H1 (cell line): ENCODE results near the gene LRPAP1. TPM values are rescaled to one million over a fixed set of nuclear protein-coding genes. Genes with fewer than 3 reads are reported as not detected.

Experiments
- CTCF ChIA-PET: fragments of 300-600 bp; sonication (Branson Sonifier 250); formaldehyde crosslinking; loops from one replicate; lab custom pipeline; 2021; ENCODE audit not compliant: partially characterized antibody; lab: Charles Lee
- POLR2A ChIA-PET: fragments of 300-600 bp; sonication (Branson Sonifier 250); formaldehyde crosslinking; loops from one replicate; lab custom pipeline; 2021; ENCODE audit warnings: inconsistent platforms; ENCODE audit not compliant: partially characterized antibody; lab: Charles Lee
- DNase-seq, 2 experiments: peaks; one replicate each; pipeline versions ENCODE4 v3.0.0 to v3.0.0-alpha.2; 2010 to 2022; ENCODE audit warnings: low spot score in 2 of 2, low read depth in 1 of 2, mixed read lengths in 1 of 2
- FAIRE-seq: peaks from 2 replicates; lab custom pipeline; 2011; peaks lifted over from hg19 to GRCh38; lab: Jason Lieb, UNC
- H2AFZ ChIP-seq: 2 replicates; pipeline ENCODE4 v1.8.1; 2012; ENCODE audit warnings: low read length, inconsistent platforms
- H2AK5ac ChIP-seq: 2 replicates; pipeline ENCODE4 v1.6.1; 2013; ENCODE audit warnings: low read depth, low read length
- H2BK120ac ChIP-seq: replicated peaks from 2 replicates; pipeline ENCODE3; 2013; ENCODE audit warnings: low read depth, low read length, inconsistent platforms
- H2BK12ac ChIP-seq: 2 replicates; pipeline ENCODE4 v1.6.1; 2013; ENCODE audit warnings: low read depth, low read length
- H2BK15ac ChIP-seq: 2 replicates; pipeline ENCODE4 v1.6.1; 2013; ENCODE audit warnings: low read length
- H2BK20ac ChIP-seq: 2 replicates; pipeline ENCODE4 v1.6.1; 2013; ENCODE audit warnings: low read length
- H2BK5ac ChIP-seq: 2 replicates; pipeline ENCODE4 v1.6.1; 2013; ENCODE audit warnings: low read depth, low read length
- H3K14ac ChIP-seq: 2 replicates; pipeline ENCODE4 v1.6.1; 2013; ENCODE audit warnings: inconsistent platforms; ENCODE audit not compliant: insufficient read length
- H3K18ac ChIP-seq: 2 replicates; pipeline ENCODE4 v1.6.1; 2013; ENCODE audit warnings: low read length; ENCODE audit errors: extremely low read depth
- H3K23ac ChIP-seq: 2 replicates; pipeline ENCODE4 v1.6.1; 2013; ENCODE audit warnings: inconsistent platforms; ENCODE audit not compliant: insufficient read length
- H3K23me2 ChIP-seq: 2 replicates; pipeline ENCODE4 v1.6.1; 2013; ENCODE audit warnings: low read depth, low read length
- H3K27ac ChIP-seq: 2 replicates; pipeline ENCODE4 v1.6.1; 2011; ENCODE audit warnings: low read depth, low read length, inconsistent platforms
- H3K27me3 ChIP-seq, 4 experiments: replicated peaks in 1 of 4; 1 replicate in 1 of 4; 2 replicates in 3 of 4; pipeline versions ENCODE4 v1.6.1 to v1.8.1; 2011 to 2013; ENCODE audit warnings: low read length in 3 of 4, mild to moderate bottlenecking in 3 of 4, inconsistent platforms in 2 of 4, mixed read lengths in 2 of 4, moderate library complexity in 1 of 4; ENCODE audit not compliant: control insufficient read depth in 3 of 4, insufficient read depth in 3 of 4; ENCODE audit errors: extremely low read depth in 1 of 4
- H3K36me3 ChIP-seq, 4 experiments: 2 replicates each; pipeline versions ENCODE4 v1.6.1 to v1.8.1; 2011 to 2013; ENCODE audit warnings: mild to moderate bottlenecking in 4 of 4, low read length in 3 of 4, moderate library complexity in 2 of 4, control low read depth in 1 of 4, inconsistent platforms in 1 of 4; ENCODE audit not compliant: insufficient read depth in 4 of 4, control insufficient read depth in 2 of 4
- H3K4ac ChIP-seq: replicated peaks from 2 replicates; pipeline ENCODE3; 2013; ENCODE audit warnings: low read length, low read depth, mixed read lengths, inconsistent platforms; ENCODE audit not compliant: insufficient read length
- H3K4me1 ChIP-seq, 4 experiments: replicated peaks in 1 of 4; 1 replicate in 1 of 4; 2 replicates in 3 of 4; pipeline versions ENCODE4 v1.6.1 to v1.8.1; 2011 to 2013; ENCODE audit warnings: low read length in 3 of 4, inconsistent platforms in 2 of 4, mixed read lengths in 1 of 4; ENCODE audit not compliant: insufficient read depth in 4 of 4, control insufficient read depth in 3 of 4
- H3K4me2 ChIP-seq, 2 experiments: 2 replicates each; pipeline versions ENCODE4 v1.6.1 to v1.8.1; 2011 to 2013; ENCODE audit warnings: low read depth in 2 of 2, low read length in 2 of 2, control low read depth in 1 of 2, inconsistent platforms in 1 of 2, mild to moderate bottlenecking in 1 of 2; ENCODE audit not compliant: insufficient read depth in 1 of 2
- H3K4me3 ChIP-seq, 4 experiments: fragments of 200-600, 300-600 bp in 1 of 4; sonication (generic), shearing (Covaris generic), sonication (Bioruptor Twin) in 1 of 4; 2 replicates each; pipeline versions ENCODE4 v1.5.1 to v1.8.1; 2011 to 2016; ENCODE audit warnings: low read length in 4 of 4, low read depth in 3 of 4, control low read depth in 2 of 4, inconsistent platforms in 2 of 4, mild to moderate bottlenecking in 2 of 4, mixed read lengths in 1 of 4, moderate library complexity in 1 of 4; ENCODE audit not compliant: insufficient read depth in 2 of 4; ENCODE audit errors: extremely low read depth in 1 of 4
- H3K56ac ChIP-seq: replicated peaks from 2 replicates; pipeline ENCODE3; 2013; ENCODE audit warnings: low read depth, mild to moderate bottlenecking, mixed read lengths, low read length, inconsistent platforms; ENCODE audit not compliant: insufficient read length
- H3K79me1 ChIP-seq: 2 replicates; pipeline ENCODE4 v1.6.1; 2013; ENCODE audit warnings: low read depth, low read length, control low read depth
- H3K79me2 ChIP-seq, 2 experiments: 2 replicates each; pipeline versions ENCODE4 v1.6.1 to v1.8.1; 2012 to 2013; ENCODE audit warnings: low read length in 2 of 2, mild to moderate bottlenecking in 2 of 2, inconsistent platforms in 1 of 2; ENCODE audit not compliant: insufficient read depth in 2 of 2, control insufficient read depth in 1 of 2
- H3K9ac ChIP-seq, 4 experiments: replicated peaks in 1 of 4; 1 replicate in 1 of 4; 2 replicates in 3 of 4; pipeline versions ENCODE4 v1.6.1 to v1.8.1; 2011 to 2013; ENCODE audit warnings: low read depth in 3 of 4, low read length in 3 of 4, control low read depth in 2 of 4, mild to moderate bottlenecking in 2 of 4, moderate library complexity in 2 of 4, inconsistent platforms in 1 of 4; ENCODE audit errors: extremely low read depth in 1 of 4
- H3K9me3 ChIP-seq, 2 experiments: 2 replicates each; pipeline versions ENCODE4 v1.6.1 to v1.8.1; 2012 to 2013; ENCODE audit warnings: mild to moderate bottlenecking in 2 of 2, moderate library complexity in 2 of 2, control low read depth in 1 of 2, inconsistent platforms in 1 of 2, low read depth in 1 of 2, low read length in 1 of 2, mixed read lengths in 1 of 2; ENCODE audit not compliant: insufficient read depth in 2 of 2
- H4K20me1 ChIP-seq, 2 experiments: replicated peaks in 1 of 2; 2 replicates each; pipeline versions ENCODE3 to v1.8.1; 2011 to 2013; ENCODE audit warnings: inconsistent platforms in 2 of 2, low read length in 2 of 2, mild to moderate bottlenecking in 1 of 2; ENCODE audit not compliant: insufficient read depth in 2 of 2, control insufficient read depth in 1 of 2
- H4K5ac ChIP-seq: 2 replicates; pipeline ENCODE4 v1.6.1; 2013; ENCODE audit warnings: low read length, low read depth, mixed read lengths, inconsistent platforms; ENCODE audit not compliant: insufficient read length
- H4K8ac ChIP-seq: 2 replicates; pipeline ENCODE4 v1.8.0; 2013; ENCODE audit warnings: mild to moderate bottlenecking, moderate library complexity, low read length, inconsistent platforms; ENCODE audit not compliant: insufficient read depth; ENCODE audit errors: extremely low read depth
- H4K91ac ChIP-seq: replicated peaks from 2 replicates; pipeline ENCODE3; 2013; ENCODE audit warnings: low read length, mixed read lengths, inconsistent platforms; ENCODE audit not compliant: insufficient read length
- BACH1 ChIP-seq: IDR thresholded peaks from 2 replicates; pipeline ENCODE4 v1.6.1; 2012; ENCODE audit warnings: low read length, improper control_type of control experiment
- CBX5 ChIP-seq: fragments of 300-800, 300-1000 bp; sonication (generic); IDR thresholded peaks from 2 replicates; pipeline ENCODE4 v1.7.1; 2016; ENCODE audit warnings: antibody characterized with exemption, low read length, low read depth
- CEBPB ChIP-seq: IDR thresholded peaks from 2 replicates; pipeline ENCODE4 v1.6.1; 2012; ENCODE audit warnings: low read depth, low read length
- CHD1 ChIP-seq: IDR thresholded peaks from 2 replicates; pipeline ENCODE4 v1.6.1; 2012; ENCODE audit warnings: low read depth, low read length, improper control_type of control experiment
- EGR1 ChIP-seq: IDR thresholded peaks from 2 replicates; pipeline ENCODE4 v1.6.1; 2011; ENCODE audit warnings: low read depth, low read length, borderline replicate concordance
- EP300 ChIP-seq, 2 experiments: IDR thresholded peaks; 1 replicate in 1 of 2; 2 replicates in 1 of 2; pipeline ENCODE4 v1.6.1; 2011 to 2012; ENCODE audit warnings: low read depth in 2 of 2, low read length in 2 of 2, mild to moderate bottlenecking in 2 of 2, borderline replicate concordance in 1 of 2, inconsistent platforms in 1 of 2, moderate library complexity in 1 of 2
- HDAC2 ChIP-seq, 2 experiments: fragments of 300-600 bp in 1 of 2; sonication (generic) in 1 of 2; IDR thresholded peaks; 2 replicates each; pipeline ENCODE4 v1.6.1; 2011 to 2012; ENCODE audit warnings: low read depth in 2 of 2, low read length in 2 of 2, mild to moderate bottlenecking in 2 of 2, moderate library complexity in 2 of 2, borderline replicate concordance in 1 of 2, inconsistent platforms in 1 of 2
- POLR2A ChIP-seq, 2 experiments: IDR thresholded peaks; 1 replicate in 1 of 2; 2 replicates in 1 of 2; pipeline ENCODE4 v1.6.1; 2011; ENCODE audit warnings: low read depth in 2 of 2, low read length in 2 of 2, mild to moderate bottlenecking in 2 of 2; ENCODE audit errors: control extremely low read depth in 1 of 2
- RAD21 ChIP-seq, 2 experiments: IDR thresholded peaks in 1 of 2; conservative IDR thresholded peaks in 1 of 2; 2 replicates each; pipeline ENCODE4 v1.6.1; 2011; ENCODE audit warnings: low read depth in 2 of 2, low read length in 2 of 2, improper control_type of control experiment in 1 of 2, inconsistent platforms in 1 of 2, mild to moderate bottlenecking in 1 of 2, moderate library complexity in 1 of 2
- RBBP5 ChIP-seq: IDR thresholded peaks from 2 replicates; pipeline ENCODE4 v1.7.1; 2012; ENCODE audit warnings: low read depth, mild to moderate bottlenecking, inconsistent platforms, low read length, moderate library complexity, borderline replicate concordance
- RNF2 ChIP-seq: fragments of 200-900, 300-1000 bp; sonication (generic); IDR thresholded peaks from 2 replicates; pipeline ENCODE4 v1.7.1; 2016; ENCODE audit warnings: borderline replicate concordance, low read depth, mild to moderate bottlenecking, antibody characterized with exemption, low read length; ENCODE audit not compliant: poor library complexity, severe bottlenecking; ENCODE audit errors: missing control alignments
- WGBS, 2 experiments: shearing (Covaris generic) in 1 of 2; methylation state at CpG; one replicate each; pipeline versions ENCODE4 v1.1.6 to v1.1.7; 2013 to 2015; ENCODE audit warnings: low lambda C conversion rate in 2 of 2, mixed read lengths in 2 of 2, inconsistent platforms in 1 of 2, low coverage in 1 of 2, missing lambda C conversion rate in 1 of 2; ENCODE audit not compliant: insufficient replicate concordance in 2 of 2, insufficient coverage in 1 of 2, insufficient read length in 1 of 2; ENCODE audit errors: extremely low coverage in 1 of 2, missing lambda C conversion rate in 1 of 2; 5-methylcytosine and 5-hydroxymethylcytosine counted together
- polyA plus RNA-seq, 7 experiments: library from polyadenylated mRNA; depleted of rRNA in 3 of 7; stranded (reverse) in 5 of 7; unstranded in 2 of 7; fragments of >200 nt in 5 of 7; fragments of 200-250 nt in 2 of 7; gene quantifications; 1 replicate in 5 of 7; 2 replicates in 1 of 7; 4 replicates in 1 of 7; pipeline versions ENCODE4 v1.2.1 to v1.2.3, GENCODE V29; 2011 to 2013; ENCODE audit warnings: missing spikeins in 2 of 7, mixed read lengths in 2 of 7
- total RNA-seq: library from RNA; stranded (reverse); fragmentation: NEBNext Ultra II Directional; extraction: Animal tissue kit (Norgen Biotek cat#: 25700); gene quantifications from 2 replicates; pipeline ENCODE4 v1.2.1, GENCODE V29; 2021
- TF ChIP-seq, protein P1 (sequence below): IDR thresholded peaks from 2 replicates; pipeline ENCODE4 v1.6.1; 2012; ENCODE audit warnings: inconsistent platforms

Gene LRPAP1
- total and polyA plus RNA-seq, 2 of the 8 experiments (the other 6 are each of a cell fraction or from before 2014, with no cell fraction given): 31.1 to 101 TPM

DNA sequence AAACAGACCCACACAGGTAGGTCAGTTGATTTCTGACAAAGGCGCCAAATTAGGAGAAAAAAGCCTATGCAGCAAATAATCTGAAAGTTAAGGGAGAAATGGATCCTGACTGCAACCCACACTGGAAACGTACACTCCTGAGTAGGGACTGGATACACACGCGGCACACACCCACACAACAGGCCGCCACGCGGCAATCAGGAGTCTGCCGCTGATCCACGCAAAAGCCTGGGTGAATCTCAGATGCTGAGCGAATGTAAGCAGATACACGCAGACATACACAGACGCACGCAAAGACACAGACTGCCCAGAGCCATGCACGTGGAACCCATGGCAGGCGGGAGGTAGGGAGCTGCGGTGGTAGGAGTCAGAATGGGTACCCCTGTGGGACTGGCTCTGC lies 21.7 kb downstream of the LRPAP1 start:
- H2BK15ac ChIP-seq: no peak overlapping the region
- POLR2A ChIA-PET: no interaction called here
- 0 out of 7 replicates have a peak, but pooled peaks cover 0 to 2% (median under 1%) of the 10 kb centered on the region in 4 experiments for H3K4me1 ChIP-seq
- H3K18ac ChIP-seq: no peak overlapping the region
- H2BK20ac ChIP-seq: no peak overlapping the region
- DNase-seq: no peak
- no peaks in the 10 kb centered on the region for H3K23me2 ChIP-seq
- no peak overlapping the region for H2AFZ ChIP-seq
- no peak overlapping the region for H2BK12ac ChIP-seq
- peaks cover 11 to 54% (median 35%) of the 10 kb centered on the region in 4 experiments; a peak in 7 of 8 replicates for H3K36me3 ChIP-seq
- H2BK120ac ChIP-seq: no peak overlapping the region
- no peak overlapping the region for H2AK5ac ChIP-seq
- no peak overlapping the region for H3K4ac ChIP-seq
- no peak overlapping the region for H3K27ac ChIP-seq
- no peaks in the 10 kb centered on the region for H3K79me2 ChIP-seq
- no peaks in the 10 kb centered on the region for H3K27me3 ChIP-seq
- H3K23ac ChIP-seq: no peak overlapping the region
- no peak overlapping the region for H3K4me3 ChIP-seq
- peaks cover 13 to 31% of the 10 kb centered on the region in 2 experiments for H4K20me1 ChIP-seq
- no peak for FAIRE-seq
- no peaks in the 10 kb centered on the region for H3K9me3 ChIP-seq
- CTCF ChIA-PET: interaction anchor here (5.8 kb wide), 1 partner anchor 17 kb away, joined by 43 read pairs; no protein-coding TSS in a partner anchor
- H4K8ac ChIP-seq: no peak overlapping the region
- no peak overlapping the region for H3K9ac ChIP-seq
- H3K4me2 ChIP-seq: no peak overlapping the region
- WGBS, 2 experiments: 90% methylated on average over 16 of the region's 16 CpGs; no CpG with 5 or more reads in 1 of the 2 experiments
- H2BK5ac ChIP-seq: no peak overlapping the region
- TF ChIP-seq POLR2A (IDR thresholded peaks at IDR 0.05; ENCODE audit: control extremely low read depth in 1 of 2, low read depth in 2 of 2, low read length in 2 of 2) (no peak), EP300 (IDR thresholded peaks at IDR 0.05; ENCODE audit: borderline replicate concordance in 1 of 2, low read depth in 2 of 2, low read length in 2 of 2) (no peak), BACH1 (no peak), RBBP5 (no peak), RNF2 (no peak), CEBPB (no peak), CBX5 (no peak), HDAC2 (IDR thresholded peaks at IDR 0.05; ENCODE audit: borderline replicate concordance in 1 of 2, low read depth in 2 of 2, low read length in 2 of 2) (no peak), CHD1 (no peak), EGR1 (no peak), RAD21 (IDR thresholded peaks at IDR 0.05 in 1 of 2, conservative IDR thresholded peaks at IDR 0.05 in 1 of 2; ENCODE audit: low read depth in 2 of 2, low read length in 2 of 2) (no peak)
- TF ChIP-seq, protein P1, sequence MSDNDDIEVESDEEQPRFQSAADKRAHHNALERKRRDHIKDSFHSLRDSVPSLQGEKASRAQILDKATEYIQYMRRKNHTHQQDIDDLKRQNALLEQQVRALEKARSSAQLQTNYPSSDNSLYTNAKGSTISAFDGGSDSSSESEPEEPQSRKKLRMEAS: no peak
- H3K56ac ChIP-seq: no peak overlapping the region
- H4K5ac ChIP-seq: no peak overlapping the region
- no peak overlapping the region for H4K91ac ChIP-seq
- peaks cover 10% of the 10 kb centered on the region for H3K79me1 ChIP-seq
- no peak overlapping the region for H3K14ac ChIP-seq
